Islet precursor cell (in vitro differentiated cells): ENCODE results near the gene GHRL.

Source experiments
- DNase-seq: peaks from one replicate; pipeline ENCODE4 v3.0.0-alpha.2; 2018

Gene GHRL

DNA sequence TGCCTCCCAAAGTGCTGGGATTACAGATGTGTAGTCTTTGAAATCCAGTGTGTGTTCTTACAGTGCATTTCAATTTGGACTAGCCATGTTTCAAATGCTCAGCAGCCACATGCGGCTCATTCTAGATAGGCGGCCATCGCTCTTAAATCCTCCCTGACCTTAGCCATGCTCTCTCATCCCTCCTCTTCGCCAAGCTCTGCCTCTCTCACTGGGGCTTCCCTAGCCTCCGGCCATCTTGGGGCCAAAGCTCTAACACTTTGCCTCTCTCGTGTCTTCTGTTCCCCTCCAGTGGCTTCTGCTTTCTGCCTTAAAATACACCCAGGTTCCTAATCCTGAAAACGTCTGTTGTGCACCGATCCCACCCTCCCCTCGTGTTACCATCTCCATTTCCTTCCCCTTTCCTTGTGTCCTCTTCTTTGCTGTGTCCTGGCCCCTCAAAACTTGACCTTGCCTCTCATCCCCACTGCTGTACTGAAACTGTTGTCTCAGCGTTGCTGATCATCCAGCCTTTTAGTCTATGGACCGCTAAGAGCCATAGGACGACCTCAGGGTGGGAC, 1.4 kb upstream of the GHRL start:
- DNase-seq: no peak

DNA sequence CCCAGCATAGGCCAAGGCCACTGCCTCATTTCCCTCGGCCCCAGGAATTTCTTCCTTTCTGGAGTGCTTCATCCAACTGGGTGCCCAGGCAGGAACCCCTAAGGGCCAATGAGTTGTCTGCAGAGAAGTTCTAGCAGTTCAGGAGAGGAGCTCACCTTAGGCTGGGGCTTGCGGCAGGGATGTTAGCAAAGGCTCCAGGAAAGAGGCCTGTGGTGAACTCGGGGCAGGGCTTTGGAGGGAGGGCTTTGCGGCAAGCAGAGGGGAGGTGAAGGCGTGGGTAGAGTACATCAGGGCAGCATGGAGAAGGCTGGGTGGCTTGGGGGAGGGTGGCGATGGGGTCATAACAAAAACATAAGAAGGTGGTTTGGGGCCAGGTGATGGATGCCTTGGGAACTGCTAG, 1.1 kb downstream of the GHRL start:
- no peak for DNase-seq

DNA sequence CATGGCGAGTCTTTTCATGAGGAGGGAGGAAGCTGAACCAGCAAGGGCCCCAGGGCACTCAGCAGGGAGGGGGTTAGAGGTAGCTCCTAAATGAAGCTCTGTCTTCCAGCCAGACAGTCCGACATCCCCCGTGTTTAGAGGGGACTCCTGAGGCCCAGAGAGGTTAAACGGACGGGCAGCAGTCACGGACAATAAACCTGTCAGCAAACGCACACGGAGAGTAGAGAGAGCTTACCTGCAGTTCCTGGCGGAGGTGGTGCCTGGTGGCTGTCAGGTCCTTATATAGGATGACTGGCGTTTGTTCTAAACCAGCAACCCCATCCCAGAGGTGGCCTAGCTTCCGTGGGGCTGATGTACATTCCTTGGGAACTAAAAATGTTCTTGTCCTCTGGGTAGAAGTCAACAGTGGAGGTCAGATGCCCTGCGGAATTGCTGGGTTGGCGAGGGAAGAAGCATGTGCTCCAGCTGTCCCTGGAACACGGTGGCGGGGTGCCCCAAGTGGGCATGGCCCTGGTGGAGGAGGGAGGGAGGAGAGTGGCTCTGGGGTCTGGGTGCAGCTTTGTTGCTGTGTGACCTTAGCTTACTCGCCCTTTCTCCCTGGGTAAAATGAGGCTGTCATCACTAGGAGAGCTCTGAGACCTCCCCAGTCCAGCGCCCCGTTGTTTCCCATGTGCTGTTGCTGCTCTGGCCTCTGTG, 2.1 kb downstream of the GHRL start:
- DNase-seq: no peak

DNA sequence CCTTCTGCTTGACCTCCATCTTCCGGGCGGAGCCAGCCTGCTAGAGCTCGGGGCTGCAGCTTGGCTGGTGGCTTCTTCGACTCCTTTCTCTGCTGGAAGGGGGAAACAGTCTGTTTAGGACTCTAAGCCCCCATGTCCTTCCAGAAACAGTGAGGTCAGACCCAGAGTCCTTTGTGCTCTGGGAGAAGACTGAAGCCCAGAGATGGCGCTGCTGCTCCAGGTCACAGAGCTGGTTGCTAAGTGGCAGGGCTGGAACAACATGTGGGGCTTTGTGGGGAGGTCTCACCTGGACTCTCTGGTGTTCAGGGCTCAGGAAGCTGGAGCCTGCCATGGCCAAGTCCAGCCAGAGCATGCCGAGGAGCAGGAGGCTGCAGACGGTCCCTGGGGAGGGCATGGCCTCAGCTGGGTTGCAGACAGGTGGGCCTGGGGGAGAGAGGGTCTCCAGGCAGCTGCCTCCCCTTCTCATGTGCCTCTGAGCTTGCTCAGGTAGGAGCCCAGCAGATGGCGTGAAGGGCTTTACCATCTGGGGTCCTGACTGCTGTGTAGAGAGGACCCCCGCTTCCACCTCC, 2.9 kb downstream of the GHRL start:
- DNase-seq: no peak

DNA sequence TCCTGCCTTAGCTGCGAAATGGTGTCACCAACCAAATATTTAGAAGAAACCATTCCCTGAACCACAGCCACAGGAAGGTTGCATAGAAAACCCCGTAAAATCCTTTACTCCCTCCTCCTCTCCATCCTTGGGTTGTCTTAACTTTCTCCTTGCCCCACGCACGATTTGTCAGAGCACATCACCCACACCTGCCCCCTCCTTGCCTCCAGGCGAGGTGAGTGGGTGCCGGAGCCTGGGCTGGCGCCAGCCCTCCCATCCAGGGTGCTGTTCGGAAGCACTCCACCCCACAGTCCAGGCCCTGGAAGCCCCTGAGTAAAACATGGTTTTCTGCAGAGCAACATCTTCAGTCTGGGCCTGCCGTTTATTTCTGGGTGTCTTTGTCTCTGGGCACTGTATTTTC, 3.7 kb downstream of the GHRL start:
- DNase-seq: no peak

DNA sequence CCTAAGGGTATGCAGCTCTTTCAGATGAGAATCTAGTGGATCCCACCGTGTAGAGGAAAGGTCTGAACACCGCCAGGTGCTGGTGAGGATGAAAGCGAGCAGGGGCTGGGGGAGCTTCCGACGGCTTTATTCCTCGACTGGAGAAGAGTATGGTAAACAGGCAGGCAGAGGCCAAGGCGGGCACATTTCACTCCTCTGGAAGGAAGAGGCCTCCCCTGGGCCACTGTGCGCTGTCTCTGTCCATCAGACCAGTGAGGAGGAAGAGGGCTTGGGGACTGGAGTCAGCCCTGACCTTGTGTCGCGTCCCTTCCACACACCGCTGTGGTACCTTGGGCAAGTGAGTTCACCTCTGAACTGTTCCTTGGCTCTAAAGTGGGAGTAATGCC, 4.2 kb downstream of the GHRL start:
- DNase-seq: no peak

DNA sequence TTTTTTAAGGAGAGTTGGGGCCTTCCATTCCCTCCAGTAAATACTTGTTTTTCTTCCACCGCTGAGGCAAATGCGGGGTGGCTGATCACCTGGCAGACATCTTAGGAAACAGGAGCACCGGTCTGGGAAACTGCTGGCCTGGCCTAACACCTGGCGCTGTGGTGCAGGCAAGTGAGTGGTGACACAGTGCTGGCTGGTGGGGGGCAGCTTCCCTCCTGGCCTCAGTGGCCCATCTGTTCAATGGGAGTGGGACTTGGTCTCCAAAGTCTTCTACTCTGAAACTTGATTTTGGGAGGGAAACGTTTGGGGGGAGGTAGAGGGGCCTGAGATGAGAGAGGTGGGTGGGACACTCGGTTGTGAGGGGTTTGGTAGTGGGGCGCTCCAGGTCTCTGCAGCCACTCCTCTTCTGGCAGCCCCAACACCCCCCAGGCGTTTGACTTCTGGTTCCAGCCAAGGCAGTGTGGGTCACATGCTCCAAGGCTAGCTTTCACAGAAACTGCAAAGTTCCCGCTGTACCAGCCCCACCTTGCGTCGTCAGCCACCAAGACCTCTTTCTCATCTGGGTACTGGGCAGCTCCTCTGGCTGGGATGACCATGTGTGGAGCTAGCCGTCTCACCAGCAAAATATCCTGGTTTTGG, 4.7 kb downstream of the GHRL start:
- no peak for DNase-seq

DNA sequence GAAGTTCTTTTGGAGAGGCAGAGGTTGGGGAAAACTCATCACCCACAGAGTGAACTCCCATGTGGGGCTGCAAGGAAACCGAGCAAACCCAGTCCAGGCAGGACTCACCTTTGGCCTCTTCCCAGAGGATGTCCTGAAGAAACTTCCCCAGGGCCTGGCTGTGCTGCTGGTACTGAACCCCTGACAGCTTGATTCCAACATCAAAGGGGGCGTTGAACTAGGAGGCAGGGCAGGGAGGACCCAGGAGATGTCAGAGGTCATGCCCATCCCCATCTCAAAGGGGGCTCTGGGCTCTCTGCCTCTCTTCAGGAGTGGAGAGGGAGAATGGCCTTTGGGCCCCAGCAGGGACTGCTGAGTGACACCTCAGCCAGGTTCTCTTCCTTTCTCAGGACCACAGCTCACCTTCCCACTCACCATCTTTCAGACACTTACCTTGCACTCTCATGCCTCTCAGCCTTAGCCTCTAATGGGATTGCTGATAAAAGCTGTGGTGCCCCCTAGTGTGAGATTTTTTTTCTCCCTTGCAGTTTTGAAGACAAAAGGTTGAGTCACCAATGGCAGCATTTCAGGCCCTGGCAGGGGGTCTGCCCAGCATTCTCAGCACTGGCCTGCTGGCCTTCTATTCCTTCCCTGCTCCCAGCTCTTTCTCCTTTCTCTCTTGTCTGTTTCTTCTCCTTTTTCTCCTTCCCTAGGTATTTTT, 6.0 kb downstream of the GHRL start:
- no peak for DNase-seq

DNA sequence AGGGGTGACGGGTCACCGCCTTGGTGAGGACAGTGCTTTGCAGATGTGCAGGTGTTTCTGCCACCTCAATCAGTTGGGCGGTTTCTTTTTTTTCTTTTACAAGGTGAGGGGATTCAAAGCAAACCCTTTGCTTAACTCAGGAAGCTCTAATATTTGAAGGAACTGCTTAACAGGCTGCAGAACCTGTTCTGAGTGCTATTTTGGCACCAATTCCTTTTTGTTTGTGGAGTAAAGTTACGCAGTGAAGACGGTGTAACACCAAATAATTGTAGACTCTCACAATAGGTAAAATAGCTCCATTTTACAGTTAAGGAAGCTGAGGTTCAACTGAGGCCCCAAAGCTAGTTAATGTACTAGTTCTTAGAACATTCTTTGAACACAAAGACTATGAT, 6.6 kb downstream of the GHRL start:
- no peak for DNase-seq

DNA sequence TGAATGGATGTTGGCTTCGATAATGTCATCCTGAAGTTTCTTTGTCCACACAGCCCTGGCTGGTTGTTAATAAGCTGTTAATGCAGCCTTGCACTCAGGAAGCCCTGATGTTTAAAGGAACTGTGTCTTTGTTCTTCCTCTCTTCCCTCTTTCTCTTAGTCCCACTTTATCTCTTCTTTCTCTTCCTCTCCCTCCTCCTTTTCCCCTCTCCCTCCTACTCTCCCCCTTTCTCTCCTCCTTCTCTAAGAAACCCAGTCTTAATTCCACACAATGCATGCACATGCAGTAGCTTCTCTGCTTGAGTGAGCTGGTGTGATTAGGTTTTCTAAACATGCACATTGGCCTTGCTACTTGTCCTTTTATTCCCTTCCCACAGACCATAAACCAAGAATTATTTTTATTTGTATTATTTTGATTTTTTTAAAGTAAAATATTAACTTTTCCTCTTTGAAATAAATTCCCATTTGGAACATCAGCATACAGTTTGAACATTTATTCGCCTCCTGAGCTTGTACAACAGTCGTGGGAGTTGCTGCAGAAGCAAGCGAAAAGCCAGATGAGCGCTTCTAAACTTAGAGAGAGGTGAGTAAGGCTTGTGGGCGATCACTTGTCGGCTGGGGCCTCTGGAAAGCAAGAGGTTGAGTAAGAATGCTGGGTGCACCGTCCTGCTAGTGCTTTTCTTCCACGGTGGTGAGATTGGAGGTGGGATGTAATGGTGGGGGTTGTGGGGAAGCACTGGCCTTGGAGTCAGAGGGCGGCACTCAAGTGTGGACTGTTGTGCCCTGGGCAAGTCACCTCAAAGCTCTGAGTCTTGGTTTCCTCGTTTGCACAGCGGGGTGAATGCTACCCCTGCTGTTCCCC, 7.2 kb downstream of the GHRL start:
- no peak for DNase-seq

DNA sequence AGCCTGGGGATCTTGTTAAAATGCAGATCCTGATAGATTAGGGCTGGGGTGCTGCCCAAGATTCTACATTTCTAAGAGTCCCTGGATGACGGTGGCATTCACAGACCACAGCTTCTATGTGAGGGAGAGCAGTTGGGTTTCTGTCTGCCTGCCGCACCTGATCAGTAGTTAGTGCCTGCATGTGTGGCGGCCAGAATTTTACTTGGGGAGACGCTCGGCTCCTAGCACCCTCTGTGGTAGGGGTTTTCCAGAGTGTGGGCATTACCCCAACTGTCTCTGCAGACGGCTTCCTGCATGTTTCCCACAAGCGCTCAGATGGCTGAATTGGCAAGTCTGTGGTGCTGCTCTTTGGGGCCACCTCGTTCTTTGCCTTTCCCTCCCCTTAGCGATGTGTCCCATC, 8.3 kb downstream of the GHRL start:
- no peak for DNase-seq

DNA sequence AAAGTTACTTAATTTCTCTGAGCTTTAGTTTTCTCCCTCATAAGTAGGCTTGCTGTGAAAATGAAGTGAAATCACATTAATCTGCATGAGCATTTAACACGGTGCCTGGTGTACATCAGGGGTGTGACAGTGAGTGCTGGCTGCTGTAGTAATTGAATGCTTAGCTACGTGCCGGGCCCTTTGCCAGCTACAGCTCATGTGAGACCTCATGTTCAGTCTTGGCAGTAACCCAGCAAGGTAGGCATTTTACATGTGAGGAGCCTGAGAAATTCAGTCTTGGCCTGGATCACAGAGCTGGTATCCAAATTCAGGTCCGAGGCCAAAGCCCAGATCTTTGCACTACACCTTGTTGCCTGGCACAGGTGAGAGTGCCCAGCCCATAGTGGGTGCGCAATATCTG, 9.1 kb downstream of the GHRL start:
- DNase-seq: no peak

DNA sequence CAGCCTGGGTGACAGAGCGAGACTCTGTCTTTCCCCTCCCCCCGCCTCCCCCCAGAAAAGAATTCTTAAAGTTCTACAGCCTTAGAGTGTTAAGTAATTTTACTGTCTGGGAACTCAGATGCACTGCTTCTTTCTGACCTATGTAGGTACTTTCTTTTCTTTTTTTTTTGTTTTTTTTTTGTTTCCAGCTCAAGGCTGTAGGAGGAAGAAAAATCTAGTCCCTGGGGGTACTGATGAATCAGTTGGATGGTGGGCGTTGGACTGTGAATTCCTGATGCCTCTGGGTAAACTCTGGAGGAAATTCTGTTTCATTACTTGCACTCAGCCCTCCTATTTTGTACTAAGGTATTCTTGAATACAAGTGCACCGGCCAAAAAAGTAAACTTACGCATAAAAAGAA, 10.8 kb downstream of the GHRL start:
- DNase-seq: no peak

DNA sequence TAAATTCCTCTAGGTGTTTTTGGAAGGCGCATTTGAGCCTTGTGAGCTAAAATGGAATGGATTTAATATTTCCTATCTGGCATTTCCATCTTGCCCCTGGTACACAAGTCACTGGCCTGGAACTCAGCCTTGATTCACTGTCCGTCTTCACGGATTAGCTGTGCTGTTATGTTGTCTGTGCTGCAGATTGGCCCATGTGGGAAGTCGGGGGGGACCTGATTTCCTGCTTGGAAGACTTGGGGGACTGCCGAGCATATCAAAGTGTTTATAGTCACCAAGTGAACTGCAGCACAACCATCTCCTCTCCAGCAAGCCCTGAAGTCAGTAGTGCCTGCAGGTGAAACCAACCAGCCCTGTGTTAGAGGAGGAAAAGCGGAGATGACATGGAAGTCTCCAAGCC, 12.2 kb downstream of the GHRL start:
- no peak for DNase-seq

DNA sequence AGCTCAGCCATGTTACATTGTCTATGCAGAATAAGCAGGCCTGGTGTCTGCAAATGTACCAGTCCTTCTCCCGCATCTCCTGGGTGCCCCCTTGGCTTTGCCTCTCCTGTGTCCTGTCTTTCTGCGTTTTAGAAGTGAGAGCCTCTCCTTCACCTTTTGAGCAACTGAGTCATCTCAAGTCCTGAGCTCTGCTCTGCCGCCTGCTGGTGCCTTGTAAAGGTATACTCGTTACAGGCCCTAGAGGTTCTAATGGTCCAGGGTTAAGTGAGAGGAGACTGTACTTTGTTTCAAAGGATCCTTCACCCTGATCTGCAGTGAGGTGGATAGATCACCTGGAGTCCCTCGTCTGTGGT, 12.6 kb downstream of the GHRL start:
- no peak for DNase-seq

DNA sequence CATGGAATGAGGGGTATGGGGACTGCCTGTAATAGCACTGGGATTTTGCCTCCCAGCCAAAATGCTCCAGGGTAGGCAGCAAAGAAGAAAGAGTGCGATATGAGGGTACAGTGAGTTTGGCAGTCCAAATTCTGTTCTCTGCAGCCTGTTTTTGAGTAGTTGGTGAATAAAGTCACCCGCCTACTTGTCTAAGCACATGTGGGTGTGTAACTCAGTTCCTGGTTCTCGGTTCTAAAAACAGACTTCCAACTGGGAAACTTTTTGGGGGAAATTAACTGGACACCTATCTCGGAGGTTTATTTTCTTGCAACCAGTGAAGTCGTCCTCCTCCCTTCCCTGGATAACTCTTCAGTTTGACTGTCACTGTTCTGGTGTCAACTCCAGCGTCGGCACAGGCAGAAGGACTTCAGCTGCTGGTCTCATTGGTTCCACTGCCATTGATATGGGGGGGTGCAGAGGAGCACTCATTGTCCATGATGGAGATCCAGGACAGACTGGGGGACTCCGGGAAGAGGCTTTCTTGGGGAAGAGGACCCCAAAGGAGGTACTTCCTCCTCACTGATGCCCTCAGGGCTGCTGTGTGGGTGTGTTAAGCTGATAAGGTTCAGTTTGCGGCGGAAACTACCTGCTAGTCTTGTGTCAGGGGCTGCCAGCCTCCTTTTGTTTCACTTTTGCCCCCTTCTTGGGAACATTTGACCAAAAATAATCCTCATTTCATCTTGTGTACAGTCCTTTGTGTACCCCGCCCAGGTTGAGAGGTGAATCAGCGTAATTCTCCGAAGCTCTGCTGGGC, 13.2 kb downstream of the GHRL start:
- DNase-seq: no peak

DNA sequence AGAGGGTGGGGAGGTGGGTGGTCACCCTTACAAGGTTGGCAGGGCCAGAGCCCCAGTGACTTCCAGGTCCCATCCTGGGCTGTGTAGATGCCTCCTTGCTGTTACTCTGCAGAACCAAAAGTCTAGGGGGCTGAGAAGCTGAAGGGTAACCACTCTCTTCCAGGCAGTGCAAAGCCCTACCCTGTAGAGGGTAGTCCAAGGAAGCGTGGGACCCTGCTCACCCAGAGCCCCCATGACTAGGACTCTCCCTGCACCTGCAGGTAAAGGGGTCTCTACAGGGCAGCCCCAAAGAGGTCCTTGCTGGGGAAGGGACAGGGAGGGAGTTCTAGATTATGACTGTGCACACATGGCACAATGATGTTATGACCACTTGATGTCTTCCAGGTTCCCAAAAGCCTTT, 14.2 kb downstream of the GHRL start:
- DNase-seq: no peak

DNA sequence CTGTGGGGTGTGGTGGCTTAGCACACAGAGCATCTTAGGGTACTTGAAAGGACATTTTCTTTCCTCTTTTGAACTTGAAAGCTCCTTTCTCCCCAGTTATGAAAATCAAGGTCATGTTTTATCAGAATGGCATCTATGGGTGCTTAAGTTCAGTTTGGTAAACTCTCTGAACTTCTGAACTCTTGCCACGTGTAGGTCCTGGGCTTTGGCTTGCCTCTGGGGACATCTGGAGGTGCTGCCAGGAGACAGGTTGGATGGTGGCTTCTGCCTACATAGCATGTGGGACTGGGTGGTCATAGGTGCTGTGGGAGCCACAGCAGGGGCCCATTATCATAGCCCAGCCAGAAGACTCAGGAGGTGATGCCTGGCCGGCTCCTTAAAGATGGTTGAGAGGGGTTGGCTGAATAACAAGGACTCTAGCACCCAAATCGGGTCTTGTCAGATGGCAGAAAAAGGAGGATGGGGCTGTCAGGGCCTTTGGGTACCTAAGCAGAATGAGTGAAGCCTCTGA, 15.6 kb downstream of the GHRL start:
- no peak for DNase-seq

DNA sequence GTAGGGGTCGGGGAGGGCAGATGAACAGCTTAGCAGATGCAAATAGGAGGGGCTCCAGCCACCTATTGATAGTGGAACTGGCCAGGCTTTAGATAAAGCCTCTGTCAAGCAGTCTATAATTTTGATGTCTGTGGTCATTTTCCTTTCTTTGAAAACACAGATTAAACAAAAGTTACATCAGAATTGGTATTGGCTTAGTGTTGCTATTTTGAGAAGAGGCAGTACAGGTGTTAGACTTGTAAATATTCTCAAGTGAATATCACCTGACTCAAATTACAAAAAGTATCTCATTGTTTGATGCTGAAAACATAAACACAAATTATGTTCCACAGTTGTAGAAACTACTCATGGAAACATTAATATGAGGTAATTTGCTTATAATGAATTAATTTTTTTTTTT, 18.1 kb downstream of the GHRL start:
- DNase-seq: no peak

DNA sequence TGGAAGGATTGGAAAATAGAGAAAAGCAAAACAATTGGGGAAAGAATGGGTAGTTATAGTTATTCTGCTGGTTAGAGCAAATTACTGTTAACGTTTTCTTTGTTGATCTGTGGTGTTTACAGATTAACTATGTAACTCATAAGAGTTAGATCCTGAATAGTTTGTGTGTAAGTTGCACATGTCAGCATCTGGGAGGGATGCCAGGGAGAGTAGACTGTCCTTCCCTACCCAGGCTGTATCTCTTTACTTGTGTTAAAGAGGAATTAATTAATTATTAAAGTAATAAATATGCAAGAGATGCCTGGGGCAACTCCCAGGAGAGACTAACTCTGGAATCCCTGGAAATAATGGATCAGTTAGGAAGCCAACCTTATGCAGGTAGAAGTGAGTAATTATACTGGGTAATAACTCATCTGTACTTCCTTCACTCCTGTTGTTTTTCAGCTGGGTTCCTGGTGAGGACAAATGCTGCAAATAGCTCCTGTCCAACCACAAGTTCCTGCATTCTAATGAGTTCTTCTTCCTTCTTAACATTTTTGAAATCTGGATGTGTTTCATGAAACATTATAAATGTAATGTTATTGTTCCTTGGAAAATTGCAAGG, 18.9 kb downstream of the GHRL start:
- DNase-seq: no peak

DNA sequence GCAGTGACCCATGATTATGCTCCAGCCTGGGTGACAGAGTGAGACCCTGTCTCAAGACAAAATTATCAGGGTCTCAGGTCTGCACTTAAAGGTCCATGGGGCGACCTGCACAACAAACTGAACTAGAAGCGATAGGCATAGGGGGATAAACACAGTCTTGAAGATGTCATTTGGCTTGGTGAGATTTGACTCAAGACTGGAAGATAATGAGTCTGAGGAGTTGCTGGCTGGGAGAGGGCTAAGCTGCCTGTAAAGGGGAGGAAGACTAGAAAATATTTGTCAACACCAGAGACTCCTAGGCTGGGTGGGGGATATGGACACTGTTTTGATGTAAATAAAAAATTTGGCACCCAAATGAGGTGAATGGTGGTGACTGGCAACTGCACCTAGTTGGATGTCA, 19.8 kb downstream of the GHRL start:
- no peak for DNase-seq
